Fibroblast of skin of right quadriceps (primary cell): Measurements from ENCODE around the gene UQCC3.
"Not testable (repeated sequence)": the region's sequence is repeated elsewhere in the genome, so short reads cannot be mapped to it uniquely, and the experiment has no call there.

Experiments
- DNase-seq: peaks from one replicate; pipeline ENCODE4 v3.0.0-alpha.2; 2013

The UQCC3 gene

GRCh38 chr11:62671608-62672389 is at the start of gene UQCC3, which contains the start of gene LBHD1:
Gene UQCC3 (plus strand): TSS chr11:62671673. CDS start chr11:62671746, 73 bp downstream.
Gene LBHD1 (minus strand): TSS chr11:62672267. CDS start chr11:62670031, 2,236 bp downstream.
- DNase-seq: peak; percentile 87

GRCh38 chr11:62622476-62623089 is 48.9 kb upstream of the UQCC3 start:
- peak; percentile 20 for DNase-seq

- DNase-seq: no peak
Measured at GRCh38 chr11:62627713-62628112, 43.8 kb upstream of the UQCC3 start.

GRCh38 chr11:62632492-62632891 is 39.0 kb upstream of the UQCC3 start:
- DNase-seq: no peak

- DNase-seq: no peak
Measured at GRCh38 chr11:62644220-62644619, 27.3 kb upstream of the UQCC3 start.

GRCh38 chr11:62645671-62645945 is 25.9 kb upstream of the UQCC3 start:
- no peak for DNase-seq

GRCh38 chr11:62645946-62646824 is 25.3 kb upstream of the UQCC3 start, which contains the start of gene GANAB:
Gene GANAB (minus strand): TSS chr11:62646613. CDS start chr11:62646599, 14 bp downstream.
- peak; percentile 97 for DNase-seq

GRCh38 chr11:62646825-62647608 is 24.5 kb upstream of the UQCC3 start:
- no peak for DNase-seq

GRCh38 chr11:62647609-62648005 is 23.9 kb upstream of the UQCC3 start:
- DNase-seq: no peak

GRCh38 chr11:62648185-62648966 is 23.1 kb upstream of the UQCC3 start:
- no peak for DNase-seq

- no peak for DNase-seq
Measured at GRCh38 chr11:62648967-62649364, 22.5 kb upstream of the UQCC3 start.

- DNase-seq: no peak
Measured at GRCh38 chr11:62649486-62649885, 22.0 kb upstream of the UQCC3 start.

GRCh38 chr11:62650283-62650682 is 21.2 kb upstream of the UQCC3 start:
- DNase-seq: not testable (repeated sequence)

- DNase-seq: no peak
Measured at GRCh38 chr11:62652161-62653006, 19.1 kb upstream of the UQCC3 start.

GRCh38 chr11:62654297-62654696 is 17.2 kb upstream of the UQCC3 start:
- no peak for DNase-seq

- DNase-seq: no peak
Measured at GRCh38 chr11:62656796-62657429, 14.6 kb upstream of the UQCC3 start.

- DNase-seq: no peak
Measured at GRCh38 chr11:62664405-62665074, 6.9 kb upstream of the UQCC3 start.

- DNase-seq: peak; percentile 94
Measured at GRCh38 chr11:62665075-62665598, 6.3 kb upstream of the UQCC3 start, which contains the start of the genes C11orf98 and CSKMT. Gene C11orf98 (minus strand): TSS chr11:62665210. CDS start chr11:62665169, 41 bp downstream. Gene CSKMT (plus strand): TSS chr11:62665312. CDS start chr11:62665880, 568 bp downstream.

- DNase-seq: peak; percentile 44
Measured at GRCh38 chr11:62665599-62666258, 5.7 kb upstream of the UQCC3 start.
